GM12892 (cell line): ENCODE data around the gene USP8.
"Not testable (repeated sequence)": the region's sequence is repeated elsewhere in the genome, so short reads cannot be mapped to it uniquely, and the experiment has no call there.

Experiments used
- POLR2A ChIP-seq: IDR thresholded peaks from 2 replicates; pipeline ENCODE4 v1.6.1; 2011; ENCODE audit warnings: low read depth, low read length, control low read depth
- POLR2AphosphoS5 ChIP-seq: IDR thresholded peaks from 2 replicates; pipeline ENCODE4 v1.6.1; 2011; ENCODE audit warnings: low read depth, low read length, control low read depth
- TAF1 ChIP-seq: IDR thresholded peaks from 2 replicates; pipeline ENCODE4 v1.6.1; 2011; ENCODE audit warnings: low read depth, mild to moderate bottlenecking, control low read depth, low read length, borderline replicate concordance

DNA sequence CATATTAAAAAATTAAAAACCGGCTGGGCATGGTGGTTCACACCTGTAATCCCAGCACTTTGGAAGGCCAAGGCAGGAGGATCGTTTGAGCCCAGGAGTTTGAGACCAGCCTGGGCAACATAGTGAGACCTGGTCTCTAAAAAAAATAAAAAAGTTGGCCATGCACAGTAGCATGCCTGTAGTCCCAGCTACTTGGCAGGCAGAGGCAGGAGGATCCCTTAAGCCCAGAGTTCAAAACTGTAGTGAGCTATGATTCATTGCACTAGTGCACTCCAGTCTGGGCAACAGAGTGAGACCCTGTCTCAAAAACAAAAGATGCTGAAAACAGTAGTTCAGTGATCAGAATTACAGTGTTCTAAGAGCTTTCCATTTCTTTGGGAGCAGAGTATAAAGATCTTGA lies 81.5 kb downstream of the USP8 start:
- TF ChIP-seq POLR2AphosphoS5, TAF1, POLR2A: not testable (repeated sequence)
